Spinal cord (tissue), 10 donors: ENCODE results near the gene SPTLC1. TPM values are rescaled to one million over a fixed set of nuclear protein-coding genes. Genes with fewer than 3 reads are reported as not detected.
"Not testable (repeated sequence)": the region's sequence is repeated elsewhere in the genome, so short reads cannot be mapped to it uniquely, and the experiment has no call there.

ENCODE experiments used
- DNase-seq, 6 donors: peaks; one replicate each; pipeline versions ENCODE4 v3.0.0 to v3.0.0-alpha.2; 2013 to 2015; ENCODE audit warnings: low spot score in 6 of 6, low read depth in 4 of 6
- H3K27ac ChIP-seq: one replicate; pipeline ENCODE4 v1.5.1; 2013; ENCODE audit warnings: low read depth, low read length, control low read depth
- H3K27me3 ChIP-seq: one replicate; pipeline ENCODE4 v1.6.1; 2013; ENCODE audit warnings: low read length; ENCODE audit not compliant: control insufficient read depth, insufficient read depth
- H3K36me3 ChIP-seq: one replicate; pipeline ENCODE4 v1.6.1; 2013; ENCODE audit warnings: low read length; ENCODE audit not compliant: control insufficient read depth, insufficient read depth
- H3K4me1 ChIP-seq: one replicate; pipeline ENCODE4 v1.6.1; 2013; ENCODE audit warnings: low read length; ENCODE audit not compliant: control insufficient read depth, insufficient read depth
- H3K4me3 ChIP-seq: one replicate; pipeline ENCODE4 v1.5.1; 2013; ENCODE audit warnings: low read depth, low read length, control low read depth
- H3K9me3 ChIP-seq: one replicate; pipeline ENCODE4 v1.6.1; 2013; ENCODE audit warnings: low read length; ENCODE audit not compliant: control insufficient read depth, insufficient read depth
- WGBS: methylation state at CpG from one replicate; pipeline ENCODE4 v1.1.5; 2013; ENCODE audit warnings: missing lambda C conversion rate; ENCODE audit not compliant: insufficient coverage; 5-methylcytosine and 5-hydroxymethylcytosine counted together
- polyA plus RNA-seq, 2 donors: library from polyadenylated mRNA; unstranded; fragments of 120-200 nt; gene quantifications; one replicate each; pipeline ENCODE4 v1.2.1, GENCODE V29; 2013; ENCODE audit not compliant: insufficient read length in 2 of 2
- total RNA-seq, 2 donors: library from RNA; depleted of rRNA in 1 of 2; stranded (reverse); fragments of 120-200 nt in 1 of 2; fragments of >200 nt in 1 of 2; gene quantifications; one replicate each; pipeline versions ENCODE4 v1.2.3 to v1.2.4, GENCODE V29; 2013 to 2014
- donor health status: healthy.

The SPTLC1 gene
- total and polyA plus RNA-seq, 4 donors: 63.8 to 126 (median 75.7) TPM

- not testable (repeated sequence) for H3K27me3 ChIP-seq, H3K9me3 ChIP-seq
- no CpG with 5 or more reads among the region's 1 CpG for WGBS
These were observed 17.7 kb upstream of the SPTLC1 start for GRCh38 chr9:92132913-92133312.

GRCh38 chr9:92132501-92132900 is 17.3 kb upstream of the SPTLC1 start:
- no peaks in the 10 kb centered on the region for H3K27me3 ChIP-seq
- H3K4me3 ChIP-seq: no peak overlapping the region
- no peaks in the 10 kb centered on the region for H3K36me3 ChIP-seq
- WGBS: no CpG with 5 or more reads among the region's 1 CpG
- H3K9me3 ChIP-seq: no peaks in the 10 kb centered on the region
- no peak overlapping the region for H3K27ac ChIP-seq
- no peak for DNase-seq
- H3K4me1 ChIP-seq: peaks cover 6% of the 10 kb centered on the region

More at GRCh38 chr9:92132913-92133312, 17.7 kb upstream of the SPTLC1 start:
- not testable (repeated sequence) for H3K4me3 ChIP-seq, H3K27ac ChIP-seq, H3K36me3 ChIP-seq, H3K4me1 ChIP-seq, DNase-seq

- no peak overlapping the region for H3K27ac ChIP-seq
- WGBS: 48% methylated on average over 8 of the region's 8 CpGs
- H3K27me3 ChIP-seq: peaks cover 4% of the 10 kb centered on the region
- no peak overlapping the region for H3K4me3 ChIP-seq
- no peaks in the 10 kb centered on the region for H3K36me3 ChIP-seq
- H3K9me3 ChIP-seq: no peaks in the 10 kb centered on the region
- no peak for DNase-seq
- H3K4me1 ChIP-seq: no peaks in the 10 kb centered on the region
These were observed 7.6 kb upstream of the SPTLC1 start for GRCh38 chr9:92122800-92123199.

- no peak overlapping the region for H3K4me3 ChIP-seq
- H3K36me3 ChIP-seq: no peaks in the 10 kb centered on the region
- no peaks in the 10 kb centered on the region for H3K4me1 ChIP-seq
- H3K27me3 ChIP-seq: peaks cover 4% of the 10 kb centered on the region
- no peak overlapping the region for H3K27ac ChIP-seq
- no peaks in the 10 kb centered on the region for H3K9me3 ChIP-seq
- no peak for DNase-seq
- WGBS: no CpG with 5 or more reads among the region's 1 CpG
These were observed 6.8 kb upstream of the SPTLC1 start for GRCh38 chr9:92122061-92122460.

GRCh38 chr9:92121265-92121664 is 6.1 kb upstream of the SPTLC1 start:
- 71% methylated on average over 1 of the region's 1 CpG for WGBS
- no peak overlapping the region for H3K4me3 ChIP-seq
- no peak overlapping the region for H3K27ac ChIP-seq
- no peaks in the 10 kb centered on the region for H3K36me3 ChIP-seq
- peaks cover 4% of the 10 kb centered on the region for H3K27me3 ChIP-seq
- no peaks in the 10 kb centered on the region for H3K9me3 ChIP-seq
- no peak for DNase-seq
- no peaks in the 10 kb centered on the region for H3K4me1 ChIP-seq

GRCh38 chr9:92120138-92120537 is 4.9 kb upstream of the SPTLC1 start:
- H3K4me3 ChIP-seq: no peak overlapping the region
- H3K36me3 ChIP-seq: no peaks in the 10 kb centered on the region
- DNase-seq: no peak
- no peaks in the 10 kb centered on the region for H3K4me1 ChIP-seq
- no peaks in the 10 kb centered on the region for H3K9me3 ChIP-seq
- H3K27ac ChIP-seq: no peak overlapping the region
- peaks cover 4% of the 10 kb centered on the region for H3K27me3 ChIP-seq

GRCh38 chr9:92119586-92119985 is 4.4 kb upstream of the SPTLC1 start:
- no peaks in the 10 kb centered on the region for H3K36me3 ChIP-seq
- no peak overlapping the region for H3K4me3 ChIP-seq
- H3K4me1 ChIP-seq: peaks cover under 1% of the 10 kb centered on the region
- peaks cover 4% of the 10 kb centered on the region for H3K27me3 ChIP-seq
- WGBS: 64% methylated on average over 4 of the region's 4 CpGs
- no peak for DNase-seq
- no peak overlapping the region for H3K27ac ChIP-seq
- H3K9me3 ChIP-seq: no peaks in the 10 kb centered on the region

GRCh38 chr9:92108122-92108521 is 7.1 kb downstream of the SPTLC1 start:
- no peak for DNase-seq
- no peak overlapping the region for H3K4me3 ChIP-seq
- H3K36me3 ChIP-seq: peaks cover 25% of the 10 kb centered on the region
- no peaks in the 10 kb centered on the region for H3K27me3 ChIP-seq
- H3K4me1 ChIP-seq: no peaks in the 10 kb centered on the region
- no peak overlapping the region for H3K27ac ChIP-seq
- WGBS: no CpG with 5 or more reads among the region's 4 CpGs
- no peaks in the 10 kb centered on the region for H3K9me3 ChIP-seq

- H3K36me3 ChIP-seq: peaks cover 25% of the 10 kb centered on the region
- not testable (repeated sequence) for H3K27ac ChIP-seq
- WGBS: 96% methylated on average over 33 of the region's 36 CpGs
These were observed 9.6 kb downstream of the SPTLC1 start for GRCh38 chr9:92105446-92106225.

GRCh38 chr9:92103601-92104000 is 11.6 kb downstream of the SPTLC1 start:
- not testable (repeated sequence) for H3K4me3 ChIP-seq, H3K4me1 ChIP-seq, DNase-seq, H3K27me3 ChIP-seq, H3K27ac ChIP-seq, H3K9me3 ChIP-seq
- peaks cover 21% of the 10 kb centered on the region for H3K36me3 ChIP-seq
- 96% methylated on average over 12 of the region's 14 CpGs for WGBS

More at GRCh38 chr9:92105446-92106225, 9.6 kb downstream of the SPTLC1 start:
- not testable (repeated sequence) for H3K4me1 ChIP-seq, H3K27me3 ChIP-seq, H3K4me3 ChIP-seq, H3K9me3 ChIP-seq, DNase-seq
